Hepatic stellate cell (primary cell): Measurements from ENCODE around the gene ZNF701.
"Not testable (repeated sequence)": the region's sequence is repeated elsewhere in the genome, so short reads cannot be mapped to it uniquely, and the experiment has no call there.

Experiments
- DNase-seq: peaks from one replicate; pipeline ENCODE4 v3.0.0; 2011; ENCODE audit warnings: low spot score

The ZNF701 gene

GRCh38 chr19:52566588-52566987 lies 3.5 kb upstream of the ZNF701 start:
- no peak for DNase-seq

- no peak for DNase-seq
Measured at GRCh38 chr19:52567921-52568320, 2.2 kb upstream of the ZNF701 start.

- peak; percentile 17 for DNase-seq
Measured at GRCh38 chr19:52569638-52569999, 468 bp upstream of the ZNF701 start.

GRCh38 chr19:52584736-52585440 lies 14.8 kb downstream of the ZNF701 start:
- no peak for DNase-seq

GRCh38 chr19:52585604-52586003 lies 15.5 kb downstream of the ZNF701 start:
- no peak for DNase-seq

- no peak for DNase-seq
Measured at GRCh38 chr19:52590728-52591127, 20.6 kb downstream of the ZNF701 start.

GRCh38 chr19:52592301-52592700 lies 22.2 kb downstream of the ZNF701 start:
- DNase-seq: no peak

GRCh38 chr19:52593441-52593840 lies 23.4 kb downstream of the ZNF701 start:
- DNase-seq: not testable (repeated sequence)

- no peak for DNase-seq
Measured at GRCh38 chr19:52599241-52599640, 29.2 kb downstream of the ZNF701 start.

GRCh38 chr19:52600639-52601024 lies 30.5 kb downstream of the ZNF701 start:
- DNase-seq: no peak

GRCh38 chr19:52601025-52601973 lies 31.2 kb downstream of the ZNF701 start:
- peak; percentile 91 for DNase-seq

GRCh38 chr19:52601974-52602366 lies 31.9 kb downstream of the ZNF701 start:
- not testable (repeated sequence) for DNase-seq

- DNase-seq: no peak
Measured at GRCh38 chr19:52602941-52603340, 32.9 kb downstream of the ZNF701 start.

GRCh38 chr19:52603558-52604207 lies 33.6 kb downstream of the ZNF701 start:
- DNase-seq: peak; percentile 39

- no peak for DNase-seq
Measured at GRCh38 chr19:52613299-52613906, 43.3 kb downstream of the ZNF701 start.

GRCh38 chr19:52621376-52621775 lies 51.3 kb downstream of the ZNF701 start:
- no peak for DNase-seq

- no peak for DNase-seq
Measured at GRCh38 chr19:52622261-52622660, 52.2 kb downstream of the ZNF701 start.

- DNase-seq: no peak
Measured at GRCh38 chr19:52626915-52627314, 56.8 kb downstream of the ZNF701 start.

- DNase-seq: not testable (repeated sequence)
Measured at GRCh38 chr19:52627441-52627840, 57.4 kb downstream of the ZNF701 start.

- DNase-seq: no peak
Measured at GRCh38 chr19:52635786-52636570, 65.9 kb downstream of the ZNF701 start.
